Measurements from ENCODE around the gene RCAN1.

The RCAN1 gene

GRCh38 chr21:34589511-34590282, 25.2 kb downstream of the RCAN1 start:
- Histone ChIP-seq H3K27ac (no peak overlapping the region), H3K27me3 (no peaks in the 10 kb centered on the region), H3K4me1 (peaks cover 0 to 3% (median under 1%) of the 10 kb centered on the region in 10 experiments; a peak in 9 of 20 replicates), H4K20me1 (peaks cover 0 to 12% (median 2%) of the 10 kb centered on the region in 11 experiments; a peak in 7 of 22 replicates), H3K4me3 (no peak overlapping the region), H3K4me2 (no peak overlapping the region), H3K9ac (no peak overlapping the region), H3K36me3 (peaks cover 0 to 11% (median 0%) of the 10 kb centered on the region in 11 experiments; a peak in 7 of 22 replicates), H3K9me3 (replicated peaks in 1 of 11) (peaks cover 11 to 27% (median 20%) of the 10 kb centered on the region in 11 experiments; a peak in 21 of 22 replicates)
- no peak for TF ChIP-seq Cebpa-rat (IDR thresholded peaks at IDR 0.05)

- H3K4me2 ChIP-seq = peak overlapping the region in 6 of 11 experiments; percentile 29 to 66 (median 42); a peak in 10 of 22 replicates
- no peaks in the 10 kb centered on the region for H3K27me3 ChIP-seq
- peaks cover 0 to 10% (median 0%) of the 10 kb centered on the region in 11 experiments; a peak in 5 of 22 replicates for H4K20me1 ChIP-seq
- H3K9me3 ChIP-seq (replicated peaks in 1 of 11) = peaks cover 11 to 27% (median 20%) of the 10 kb centered on the region in 11 experiments; a peak in 21 of 22 replicates
- H3K4me1 ChIP-seq = peaks cover 0 to 35% (median 18%) of the 10 kb centered on the region in 10 experiments; a peak in 14 of 20 replicates
- H3K36me3 ChIP-seq = peaks cover 0 to 11% (median 0%) of the 10 kb centered on the region in 11 experiments; a peak in 7 of 22 replicates
- no peak overlapping the region for H3K9ac ChIP-seq
- H3K4me3 ChIP-seq = no peak overlapping the region
- no peak overlapping the region for H3K27ac ChIP-seq
- no peak for TF ChIP-seq Cebpa-rat (IDR thresholded peaks at IDR 0.05)
Measured at GRCh38 chr21:34583926-34584563, 30.9 kb downstream of the RCAN1 start.

DNA sequence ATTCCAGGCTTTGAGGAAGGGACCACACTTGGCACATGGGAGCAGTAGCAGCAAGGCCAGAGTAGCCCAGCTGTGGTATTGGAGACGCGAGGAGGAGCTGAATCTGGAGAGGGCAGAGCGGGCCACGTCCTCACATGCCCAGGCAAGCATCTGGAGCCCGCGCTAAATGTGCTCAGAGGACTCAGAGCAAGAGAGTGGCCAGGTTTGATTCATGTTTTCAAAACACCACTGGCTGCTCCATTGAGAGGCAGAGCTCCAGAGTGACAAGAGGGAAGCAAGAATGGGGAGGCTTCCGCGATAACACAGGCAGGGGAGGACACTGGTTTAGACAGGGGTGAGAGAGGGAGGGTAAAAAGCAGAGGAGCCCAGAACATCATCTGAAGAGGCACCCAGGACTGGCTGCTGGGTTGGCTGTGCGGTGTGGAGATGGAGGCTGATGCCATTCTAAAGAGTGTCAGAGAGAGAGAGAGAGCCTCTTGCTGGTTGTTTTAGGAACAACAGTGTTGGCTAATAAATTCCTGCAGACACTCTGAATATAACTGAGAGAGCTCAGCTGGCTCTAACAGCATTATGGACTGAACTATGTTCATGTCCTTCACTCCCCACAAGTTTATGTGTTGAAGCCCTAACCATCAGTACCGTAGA, 32.3 kb downstream of the RCAN1 start:
- peaks cover 6 to 21% (median 11%) of the 10 kb centered on the region in 11 experiments; a peak in 21 of 22 replicates for H3K9me3 ChIP-seq (replicated peaks in 1 of 11)
- peaks cover 0 to 35% (median 18%) of the 10 kb centered on the region in 10 experiments; a peak in 14 of 20 replicates for H3K4me1 ChIP-seq
- H3K4me2 ChIP-seq = peak overlapping the region in 5 of 11 experiments; percentile 21 to 46 (median 34); a peak in 6 of 22 replicates
- H3K9ac ChIP-seq = no peak overlapping the region
- H3K4me3 ChIP-seq = no peak overlapping the region
- no peak for TF ChIP-seq Cebpa-rat (IDR thresholded peaks at IDR 0.05)
- H4K20me1 ChIP-seq = peaks cover 0 to 10% (median 0%) of the 10 kb centered on the region in 11 experiments; a peak in 5 of 22 replicates
- H3K27me3 ChIP-seq = no peaks in the 10 kb centered on the region
- H3K36me3 ChIP-seq = peaks cover 0 to 8% (median 0%) of the 10 kb centered on the region in 11 experiments; a peak in 4 of 22 replicates
- no peak overlapping the region for H3K27ac ChIP-seq

DNA sequence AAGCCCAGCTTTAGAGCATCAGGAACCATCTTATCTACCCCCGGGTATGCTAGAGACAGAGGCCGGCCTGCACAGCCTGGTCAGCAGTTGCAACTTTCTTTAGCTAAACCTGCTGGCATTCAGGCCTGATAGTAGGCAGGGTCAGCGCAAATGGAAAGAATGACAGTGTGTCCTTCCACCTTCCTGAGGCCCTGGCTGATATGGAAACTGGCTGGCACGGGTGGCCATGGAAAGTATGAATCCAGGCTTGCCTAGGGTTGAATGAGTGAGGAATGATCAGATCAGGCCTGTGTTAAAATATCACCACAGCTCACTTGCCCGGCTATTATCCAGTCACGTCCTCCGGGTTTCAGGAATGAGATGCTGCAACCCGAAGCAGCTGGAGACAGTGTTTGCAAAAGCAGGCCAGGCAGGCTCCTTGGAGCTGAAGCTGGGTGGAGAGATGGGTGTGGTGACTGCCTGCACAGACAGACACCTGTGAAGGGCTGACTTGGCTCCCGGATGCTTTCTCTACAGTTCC, 34.7 kb downstream of the RCAN1 start:
- H3K4me3 ChIP-seq = no peak overlapping the region
- no peak overlapping the region for H3K9ac ChIP-seq
- H4K20me1 ChIP-seq = peaks cover 0 to 10% (median 0%) of the 10 kb centered on the region in 11 experiments; a peak in 4 of 22 replicates
- H3K9me3 ChIP-seq (replicated peaks in 1 of 11) = no peaks in the 10 kb centered on the region
- H3K27ac ChIP-seq = no peak overlapping the region
- no peak for TF ChIP-seq Cebpa-rat (IDR thresholded peaks at IDR 0.05)
- H3K4me1 ChIP-seq = peaks cover 0 to 36% (median 18%) of the 10 kb centered on the region in 10 experiments; a peak in 16 of 20 replicates
- H3K4me2 ChIP-seq = no peak overlapping the region
- H3K27me3 ChIP-seq = no peaks in the 10 kb centered on the region
- H3K36me3 ChIP-seq = peaks cover 0 to 8% (median 0%) of the 10 kb centered on the region in 11 experiments; a peak in 1 of 22 replicates

- Histone ChIP-seq H3K36me3 (peaks cover 0 to 8% (median 0%) of the 10 kb centered on the region in 11 experiments; a peak in 1 of 22 replicates), H4K20me1 (peaks cover 0 to 10% (median 0%) of the 10 kb centered on the region in 11 experiments; a peak in 4 of 22 replicates), H3K4me2 (no peak overlapping the region), H3K27me3 (no peaks in the 10 kb centered on the region), H3K9ac (no peak overlapping the region), H3K4me3 (no peak overlapping the region), H3K4me1 (peaks cover 0 to 39% (median 17%) of the 10 kb centered on the region in 10 experiments; a peak in 17 of 20 replicates), H3K9me3 (replicated peaks in 1 of 11) (no peaks in the 10 kb centered on the region), H3K27ac (no peak overlapping the region)
- TF ChIP-seq Cebpa-rat (IDR thresholded peaks at IDR 0.05) = no peak
Measured at GRCh38 chr21:34579411-34579810, 35.5 kb downstream of the RCAN1 start.

- Histone ChIP-seq H3K4me3 (no peak overlapping the region), H3K27ac (no peak overlapping the region), H3K4me2 (no peak overlapping the region), H3K4me1 (peaks cover 0 to 25% (median 7%) of the 10 kb centered on the region in 10 experiments; a peak in 12 of 20 replicates), H4K20me1 (peaks cover 0 to 10% (median 0%) of the 10 kb centered on the region in 11 experiments; a peak in 3 of 22 replicates), H3K36me3 (peaks cover 0 to 17% (median 11%) of the 10 kb centered on the region in 11 experiments; a peak in 11 of 22 replicates), H3K27me3 (no peaks in the 10 kb centered on the region), H3K9me3 (replicated peaks in 1 of 11) (peaks cover 16 to 23% (median 22%) of the 10 kb centered on the region in 11 experiments), H3K9ac (no peak overlapping the region)
- no peak for TF ChIP-seq Cebpa-rat (IDR thresholded peaks at IDR 0.05)
Measured at GRCh38 chr21:34576041-34576511, 38.8 kb downstream of the RCAN1 start.

DNA sequence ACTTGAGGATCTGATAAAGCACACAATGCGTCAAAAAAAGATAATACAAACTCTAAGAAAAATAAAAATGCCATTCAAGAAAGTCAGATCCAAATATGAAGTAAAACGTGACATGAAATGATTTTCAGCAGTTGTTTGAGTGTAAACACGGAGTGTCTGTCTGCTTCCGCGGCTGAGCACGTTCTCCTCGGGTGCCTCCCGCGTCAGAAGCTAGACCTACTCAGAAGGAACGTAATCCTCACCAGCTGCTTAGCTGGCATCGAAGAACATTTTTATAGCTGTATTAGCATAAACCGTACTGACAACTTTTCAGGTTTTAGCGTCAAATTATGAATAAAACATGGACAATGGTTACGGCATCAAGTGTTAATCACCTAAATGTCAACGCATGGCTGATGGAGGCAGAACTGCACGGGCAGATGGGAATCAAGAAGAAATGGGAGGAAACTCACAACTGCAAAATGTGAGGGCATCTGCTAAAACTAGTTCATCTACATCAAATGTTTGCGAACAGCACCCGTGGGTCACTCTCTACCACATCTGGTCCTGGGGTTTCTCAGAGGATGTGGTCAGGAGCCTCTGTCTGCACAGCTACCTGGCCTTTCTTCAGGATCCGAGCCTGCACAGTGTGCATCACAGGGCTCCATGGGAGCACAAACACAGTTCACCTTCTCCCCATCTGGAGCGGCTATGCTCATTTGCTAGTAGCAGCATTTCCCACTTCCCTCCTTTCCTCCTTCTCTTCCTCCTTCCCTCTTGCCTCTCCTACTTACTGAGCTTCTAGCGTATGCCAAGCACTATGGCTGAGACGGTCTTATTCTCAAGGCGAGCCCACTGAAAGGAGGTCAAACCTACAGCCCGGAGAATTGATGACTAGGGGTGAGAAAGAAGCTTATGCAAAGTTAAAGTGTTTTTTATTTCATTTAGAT, 40.0 kb downstream of the RCAN1 start:
- H3K4me2 ChIP-seq = 0 out of 22 replicates have a peak overlapping the region, but pooled peaks of 3 of the 11 experiments have one; percentile 1 to 17 (median 12)

More for the DNA sequence above, 40.0 kb downstream of the RCAN1 start:
- H4K20me1 ChIP-seq = 0 out of 22 replicates have a peak, but pooled peaks cover 0 to 2% (median 0%) of the 10 kb centered on the region in 11 experiments
- H3K27me3 ChIP-seq = no peaks in the 10 kb centered on the region
- H3K9me3 ChIP-seq (replicated peaks in 1 of 11) = peaks cover 17 to 33% (median 28%) of the 10 kb centered on the region in 11 experiments
- H3K9ac ChIP-seq = no peak overlapping the region
- H3K4me3 ChIP-seq = no peak overlapping the region
- peaks cover 0 to 25% (median 7%) of the 10 kb centered on the region in 10 experiments; a peak in 14 of 20 replicates for H3K4me1 ChIP-seq
- peaks cover 0 to 17% (median 10%) of the 10 kb centered on the region in 11 experiments; a peak in 11 of 22 replicates for H3K36me3 ChIP-seq
- no peak overlapping the region for H3K27ac ChIP-seq
- no peak for TF ChIP-seq Cebpa-rat (IDR thresholded peaks at IDR 0.05)

Data from BLaER1 treated with 17β-estradiol and CSF1 and Interleukin-3, amounts not matched to agents 10 nM and 100 nM (cell line).